Testis (tissue), 2 donors: ENCODE data around the gene GIMAP8.

Experiments used
- POLR2A ChIP-seq: fragments of 450-650 bp; IDR thresholded peaks from one replicate; pipeline ENCODE4 v1.6.1; 2017; ENCODE audit warnings: antibody characterized with exemption, mild to moderate bottlenecking, moderate library complexity
- TF ChIP-seq, protein P1 (sequence below), 3 experiments: fragments of 450-650 bp in 2 of 3; fragments of 200-600 bp in 1 of 3; sonication (generic) in 1 of 3; IDR thresholded peaks; one replicate each; pipeline ENCODE4 v1.5.1; 2016 to 2019; ENCODE audit warnings: antibody characterized with exemption in 3 of 3, mild to moderate bottlenecking in 2 of 3, moderate library complexity in 1 of 3

DNA sequence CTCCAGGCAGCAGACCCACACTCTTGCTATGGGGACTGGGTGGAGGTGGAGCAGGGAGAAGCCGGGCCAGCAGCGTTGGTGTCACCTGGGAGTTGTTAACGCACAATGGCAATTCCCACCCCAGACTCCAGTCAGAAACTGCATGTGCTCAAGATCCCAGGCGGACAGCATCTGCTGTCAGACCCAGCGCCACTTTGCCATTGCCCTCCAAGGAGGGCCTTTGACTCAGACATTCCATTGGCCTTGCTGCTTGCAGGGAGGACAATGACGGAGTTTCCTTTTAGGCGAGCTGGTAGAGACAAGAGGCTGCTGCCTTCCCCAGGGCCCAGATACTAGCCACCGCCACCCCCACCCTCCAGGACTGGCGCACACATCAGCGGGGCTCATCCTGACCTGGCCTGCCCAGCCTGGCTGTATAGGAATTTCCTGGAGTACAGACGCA is 36.8 kb upstream of the GIMAP8 start:
- TF ChIP-seq, protein P1, sequence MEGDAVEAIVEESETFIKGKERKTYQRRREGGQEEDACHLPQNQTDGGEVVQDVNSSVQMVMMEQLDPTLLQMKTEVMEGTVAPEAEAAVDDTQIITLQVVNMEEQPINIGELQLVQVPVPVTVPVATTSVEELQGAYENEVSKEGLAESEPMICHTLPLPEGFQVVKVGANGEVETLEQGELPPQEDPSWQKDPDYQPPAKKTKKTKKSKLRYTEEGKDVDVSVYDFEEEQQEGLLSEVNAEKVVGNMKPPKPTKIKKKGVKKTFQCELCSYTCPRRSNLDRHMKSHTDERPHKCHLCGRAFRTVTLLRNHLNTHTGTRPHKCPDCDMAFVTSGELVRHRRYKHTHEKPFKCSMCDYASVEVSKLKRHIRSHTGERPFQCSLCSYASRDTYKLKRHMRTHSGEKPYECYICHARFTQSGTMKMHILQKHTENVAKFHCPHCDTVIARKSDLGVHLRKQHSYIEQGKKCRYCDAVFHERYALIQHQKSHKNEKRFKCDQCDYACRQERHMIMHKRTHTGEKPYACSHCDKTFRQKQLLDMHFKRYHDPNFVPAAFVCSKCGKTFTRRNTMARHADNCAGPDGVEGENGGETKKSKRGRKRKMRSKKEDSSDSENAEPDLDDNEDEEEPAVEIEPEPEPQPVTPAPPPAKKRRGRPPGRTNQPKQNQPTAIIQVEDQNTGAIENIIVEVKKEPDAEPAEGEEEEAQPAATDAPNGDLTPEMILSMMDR (IDR thresholded peaks at IDR 0.05): no peak
- TF ChIP-seq POLR2A: no peak
